H9 (cell line): Measurements from ENCODE around the gene NID1. TPM values are rescaled to one million over a fixed set of nuclear protein-coding genes. Genes with fewer than 3 reads are reported as not detected.
A peak's percentile ranks its signal among the peaks of the same experiment; 100 is the strongest.

Source experiments
- DNase-seq: peaks from one replicate; pipeline ENCODE4 v3.0.0-alpha.2; 2017
- H2AFZ ChIP-seq: one replicate; pipeline ENCODE4 v1.6.1; 2013; ENCODE audit warnings: mild to moderate bottlenecking, low read length, control low read depth, moderate library complexity
- H2AK5ac ChIP-seq: 2 replicates; pipeline ENCODE4 v1.6.1; 2013; ENCODE audit warnings: low read length, control low read depth, mixed read lengths; ENCODE audit not compliant: insufficient read length
- H2BK120ac ChIP-seq: one replicate; pipeline ENCODE4 v1.6.1; 2013; ENCODE audit warnings: low read depth, mild to moderate bottlenecking, low read length, control low read depth, inconsistent platforms; ENCODE audit not compliant: poor library complexity, severe bottlenecking
- H2BK12ac ChIP-seq: 2 replicates; pipeline ENCODE4 v1.6.1; 2013; ENCODE audit warnings: low read length, control low read depth, mixed read lengths, low read depth; ENCODE audit not compliant: insufficient read length
- H2BK15ac ChIP-seq: 2 replicates; pipeline ENCODE4 v1.6.1; 2013; ENCODE audit warnings: low read depth, low read length, control low read depth
- H2BK20ac ChIP-seq: one replicate; pipeline ENCODE4 v1.6.1; 2013; ENCODE audit warnings: low read depth, mild to moderate bottlenecking, low read length, control low read depth, inconsistent platforms; ENCODE audit not compliant: poor library complexity, severe bottlenecking
- H2BK5ac ChIP-seq: 2 replicates; pipeline ENCODE4 v1.6.1; 2013; ENCODE audit warnings: low read length, control low read depth, mixed read lengths; ENCODE audit not compliant: insufficient read length
- H3K14ac ChIP-seq: 2 replicates; pipeline ENCODE4 v1.6.1; 2013; ENCODE audit warnings: low read length, control low read depth; ENCODE audit not compliant: insufficient read depth
- H3K18ac ChIP-seq: 2 replicates; pipeline ENCODE4 v1.6.1; 2013; ENCODE audit warnings: low read depth, mild to moderate bottlenecking, mixed read lengths, low read length, control low read depth; ENCODE audit not compliant: insufficient read length
- H3K23ac ChIP-seq: 2 replicates; pipeline ENCODE4 v1.6.1; 2013; ENCODE audit warnings: low read length, control low read depth, mixed read lengths, low read depth; ENCODE audit not compliant: insufficient read length
- H3K23me2 ChIP-seq: 2 replicates; pipeline ENCODE4 v1.6.1; 2013; ENCODE audit warnings: low read depth, mild to moderate bottlenecking, mixed read lengths, low read length, control low read depth; ENCODE audit not compliant: insufficient read length, poor library complexity, severe bottlenecking
- H3K27ac ChIP-seq: 2 replicates; pipeline ENCODE4 v1.5.1; 2013; ENCODE audit warnings: low read length, control low read depth, mixed read lengths, low read depth; ENCODE audit not compliant: insufficient read length
- H3K27me3 ChIP-seq: 2 replicates; pipeline ENCODE4 v1.6.1; 2013; ENCODE audit warnings: low read length, control low read depth, inconsistent platforms; ENCODE audit not compliant: insufficient read depth
- H3K4ac ChIP-seq: 2 replicates; pipeline ENCODE4 v1.6.1; 2013; ENCODE audit warnings: low read depth, mild to moderate bottlenecking, control low read depth, inconsistent platforms, low read length, moderate library complexity
- H3K4me1 ChIP-seq: 2 replicates; pipeline ENCODE4 v1.6.1; 2013; ENCODE audit warnings: low read length, control low read depth, inconsistent platforms; ENCODE audit not compliant: insufficient read depth
- H3K4me2 ChIP-seq: 2 replicates; pipeline ENCODE4 v1.6.1; 2013; ENCODE audit warnings: low read length, control low read depth, mixed read lengths; ENCODE audit not compliant: insufficient read length, insufficient read depth
- H3K56ac ChIP-seq: 2 replicates; pipeline ENCODE4 v1.6.1; 2013; ENCODE audit warnings: low read depth, mild to moderate bottlenecking, mixed read lengths, low read length, control low read depth; ENCODE audit not compliant: insufficient read length
- H3K79me1 ChIP-seq: 2 replicates; pipeline ENCODE4 v1.6.1; 2013; ENCODE audit warnings: low read depth, mild to moderate bottlenecking, moderate library complexity, low read length, control low read depth, inconsistent platforms; ENCODE audit not compliant: insufficient read depth, poor library complexity, severe bottlenecking
- H3K79me2 ChIP-seq: 2 replicates; pipeline ENCODE4 v1.6.1; 2013; ENCODE audit warnings: low read length, control low read depth, inconsistent platforms; ENCODE audit not compliant: insufficient read depth
- H3K9ac ChIP-seq: 2 replicates; pipeline ENCODE4 v1.6.1; 2013; ENCODE audit warnings: low read length, control low read depth, mixed read lengths; ENCODE audit not compliant: insufficient read length; ENCODE audit errors: extremely low read depth
- H3K9me3 ChIP-seq: one replicate; pipeline ENCODE4 v1.6.1; 2013; ENCODE audit warnings: low read depth, low read length, inconsistent platforms; ENCODE audit not compliant: control insufficient read depth
- H3T11ph ChIP-seq: one replicate; pipeline ENCODE4 v1.6.1; 2013; ENCODE audit warnings: mild to moderate bottlenecking, low read length, control low read depth, inconsistent platforms
- H4K20me1 ChIP-seq: one replicate; pipeline ENCODE4 v1.6.1; 2013; ENCODE audit not compliant: control insufficient read depth, insufficient read length, insufficient read depth
- H4K5ac ChIP-seq: 2 replicates; pipeline ENCODE4 v1.6.1; 2013; ENCODE audit warnings: low read depth, mild to moderate bottlenecking, mixed read lengths, low read length, control low read depth; ENCODE audit not compliant: insufficient read length
- H4K8ac ChIP-seq: replicated peaks from 2 replicates; pipeline ENCODE4 v1.6.1; 2013; ENCODE audit warnings: low read length, control low read depth, mixed read lengths, low read depth; ENCODE audit not compliant: insufficient read length
- H4K91ac ChIP-seq: 2 replicates; pipeline ENCODE4 v1.6.1; 2013; ENCODE audit warnings: low read depth, mild to moderate bottlenecking, moderate library complexity, mixed read lengths, low read length, control low read depth; ENCODE audit not compliant: insufficient read length
- H3K27ac Mint-ChIP-seq, 3 experiments: 2 replicates in 2 of 3; 3 replicates in 1 of 3; pipeline ENCODE4 v1.8.0; 2020 to 2021; ENCODE audit warnings: mixed read lengths in 3 of 3, mild to moderate bottlenecking in 1 of 3, moderate library complexity in 1 of 3
- H3K27me3 Mint-ChIP-seq: 2 replicates; pipeline ENCODE4 v1.8.0; 2021; ENCODE audit warnings: low read depth, mild to moderate bottlenecking, moderate library complexity, mixed read lengths
- H3K36me3 Mint-ChIP-seq, 3 experiments: 2 replicates in 2 of 3; 3 replicates in 1 of 3; pipeline ENCODE4 v1.8.0; 2020 to 2021; ENCODE audit warnings: low read depth in 3 of 3, mixed read lengths in 3 of 3; ENCODE audit not compliant: insufficient read depth in 1 of 3
- H3K4me1 Mint-ChIP-seq, 2 experiments: 2 replicates each; pipeline ENCODE4 v1.8.0; 2020; ENCODE audit warnings: mixed read lengths in 2 of 2
- H3K4me3 Mint-ChIP-seq, 2 experiments: 2 replicates in 1 of 2; 3 replicates in 1 of 2; pipeline ENCODE4 v1.8.0; 2020 to 2021; ENCODE audit warnings: mild to moderate bottlenecking in 2 of 2, mixed read lengths in 2 of 2, moderate library complexity in 1 of 2
- H3K9me3 Mint-ChIP-seq, 2 experiments: 2 replicates in 1 of 2; 3 replicates in 1 of 2; pipeline ENCODE4 v1.8.0; 2020; ENCODE audit warnings: mild to moderate bottlenecking in 2 of 2, mixed read lengths in 2 of 2, moderate library complexity in 1 of 2
- CTCF ChIP-seq: fragments of 200-600 bp; sonication (generic); conservative IDR thresholded peaks from 3 replicates; pipeline ENCODE4 v1.8.0; 2021; ENCODE audit warnings: antibody characterized with exemption, mild to moderate bottlenecking
- WGBS: extraction: QIAGEN DNeasy Blood & Tissue Kit; methylation state at CpG from one replicate; pipeline ENCODE4 v1.1.7; 2013; ENCODE audit warnings: missing lambda C conversion rate, low lambda C conversion rate, mixed read lengths; ENCODE audit not compliant: insufficient read length; ENCODE audit errors: extremely low coverage; 5-methylcytosine and 5-hydroxymethylcytosine counted together
- total RNA-seq: library from RNA; stranded (reverse); gene quantifications from 2 replicates; pipeline ENCODE4 v1.2.1, GENCODE V29; 2021

NID1 gene
- total RNA-seq, 1 experiment from 2014 or later: 28.5 TPM

GRCh38 chr1:235980976-235981375 lies 83.9 kb downstream of the NID1 start:
- Histone ChIP-seq H2AK5ac (no peak overlapping the region), H3K4ac (no peak overlapping the region), H4K91ac (no peak overlapping the region), H4K8ac (no peak overlapping the region), H3K14ac (no peak overlapping the region), H3K79me1 (no peaks in the 10 kb centered on the region), H2BK12ac (no peak overlapping the region), H3K18ac (no peak overlapping the region), H3K56ac (no peak overlapping the region), H3T11ph (no peak overlapping the region), H3K9ac (no peak overlapping the region), H3K79me2 (no peaks in the 10 kb centered on the region), H2AFZ (no peak overlapping the region), H3K27me3 (no peaks in the 10 kb centered on the region), H3K23ac (no peak overlapping the region), H2BK15ac (no peak overlapping the region), H4K20me1 (no peaks in the 10 kb centered on the region), H3K4me2 (no peak overlapping the region), H4K5ac (no peak overlapping the region), H3K27ac (no peak overlapping the region), H3K23me2 (no peaks in the 10 kb centered on the region), H3K4me1 (no peaks in the 10 kb centered on the region), H2BK5ac (no peak overlapping the region), H2BK20ac (no peak overlapping the region), H3K9me3 (peaks cover 22% of the 10 kb centered on the region), H2BK120ac (no peak overlapping the region)
- no peak for TF ChIP-seq CTCF
- Mint-ChIP-seq H3K4me1 (0 out of 4 replicates have a peak, but pooled peaks cover 0 to 2% of the 10 kb centered on the region in 2 experiments), H3K27me3 (no peaks in the 10 kb centered on the region; the same call in 1 of the 2 replicates), H3K36me3 (peaks cover 0 to 5% (median 4%) of the 10 kb centered on the region in 3 experiments; a peak in 3 of 7 replicates), H3K4me3 (no peak overlapping the region), H3K27ac (peak overlapping the region in 2 of 3 experiments; percentile 19 to 44; a peak in 1 of 7 replicates), H3K9me3 (no peaks in the 10 kb centered on the region)
- no peak for DNase-seq
- no CpG with 5 or more reads among the region's 3 CpGs for WGBS
